ENCODE data around the gene PLA2G6.
A peak's percentile ranks its signal among the peaks of the same experiment; 100 is the strongest.

DNA sequence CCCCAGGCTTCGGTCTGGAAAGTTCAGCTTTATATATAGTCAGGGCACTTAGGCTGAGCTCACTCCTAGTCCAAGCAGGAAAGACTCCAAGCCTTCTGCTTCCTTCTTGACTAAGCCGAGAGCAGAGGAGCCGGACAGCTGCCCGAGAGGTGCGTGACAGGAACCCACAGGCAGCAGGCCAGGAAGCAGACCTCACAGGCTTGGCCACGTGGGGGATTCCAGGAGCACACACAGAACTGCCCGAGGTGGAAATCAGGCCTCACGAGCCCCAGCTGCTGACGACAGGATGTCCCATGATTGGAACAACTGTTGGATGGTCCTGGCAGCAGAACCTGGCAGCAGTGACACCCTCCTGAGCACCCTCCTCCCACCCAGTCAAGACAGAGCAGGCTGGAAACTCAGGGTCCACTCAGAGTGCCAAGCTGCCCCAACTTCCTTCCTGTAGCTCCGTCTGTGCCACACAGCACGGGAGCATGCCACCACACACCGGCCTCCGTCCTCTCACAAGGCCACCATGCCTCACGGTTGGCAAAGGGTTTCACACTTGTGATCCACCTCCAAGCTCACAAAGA, 5.4 kb downstream of the PLA2G6 start:
- TF ChIP-seq MAFK (IDR thresholded peaks at IDR 0.05; ENCODE audit: low read depth, low read length) (no peak), USF2 (IDR thresholded peaks at IDR 0.05; ENCODE audit: low read depth, low read length) (peak; percentile 94), CTCF (conservative IDR thresholded peaks at IDR 0.05; ENCODE audit: low read depth, low read length) (no peak), POLR2A (IDR thresholded peaks at IDR 0.05; ENCODE audit: low read depth, low read length) (no peak), MXI1 (IDR thresholded peaks at IDR 0.05; ENCODE audit: borderline replicate concordance, low read depth, low read length) (peak; percentile 71; the same call in 1 of the 2 replicates), CHD1 (IDR thresholded peaks at IDR 0.05; ENCODE audit: low read depth, low read length) (no peak), CEBPB (IDR thresholded peaks at IDR 0.05; ENCODE audit: low read depth, low read length) (no peak), RAD21 (IDR thresholded peaks at IDR 0.05; ENCODE audit: low read length) (no peak; the same call in 1 of the 2 replicates), ELK1 (IDR thresholded peaks at IDR 0.05; ENCODE audit: borderline replicate concordance, low read depth, low read length) (no peak), NFE2L2 (IDR thresholded peaks at IDR 0.05; ENCODE audit: low read depth, low read length) (peak; percentile 8; the same call in 1 of the 2 replicates), BHLHE40 (IDR thresholded peaks at IDR 0.05; ENCODE audit: low read depth, low read length) (peak; percentile 45), MAZ (IDR thresholded peaks at IDR 0.05; ENCODE audit: borderline replicate concordance, low read depth, low read length) (no peak)

Data from IMR-90 (cell line).